GM21717 (cell line): ENCODE data around the gene AUTS2.
A peak's percentile ranks its signal among the peaks of the same experiment; 100 is the strongest.

Experiments
- ATAC-seq: cut with Tn5 transposase; IDR thresholded peaks from one replicate; pipeline ENCODE4 v1.9.1; 2021; ENCODE audit warnings: mild to moderate bottlenecking, moderate library complexity; ENCODE audit not compliant: unreplicated experiment

The AUTS2 gene

GRCh38 chr7:69714886-69715576 lies 116.8 kb downstream of the AUTS2 start:
- ATAC-seq, result no peak

- ATAC-seq, result no peak
Measured at GRCh38 chr7:69717221-69717620, 118.9 kb downstream of the AUTS2 start.

- no peak for ATAC-seq
Measured at GRCh38 chr7:69719717-69720116, 121.4 kb downstream of the AUTS2 start.

GRCh38 chr7:69722843-69723242 lies 124.6 kb downstream of the AUTS2 start:
- no peak for ATAC-seq

- no peak for ATAC-seq
Measured at GRCh38 chr7:69723663-69724062, 125.4 kb downstream of the AUTS2 start.

- ATAC-seq, result no peak
Measured at GRCh38 chr7:69728304-69728703, 130.0 kb downstream of the AUTS2 start.

- no peak for ATAC-seq
Measured at GRCh38 chr7:69732203-69732602, 133.9 kb downstream of the AUTS2 start.

GRCh38 chr7:69735582-69735981 lies 137.3 kb downstream of the AUTS2 start:
- ATAC-seq, result no peak

GRCh38 chr7:69736126-69736810 lies 138.0 kb downstream of the AUTS2 start:
- ATAC-seq, result no peak

GRCh38 chr7:69738396-69738951 lies 140.2 kb downstream of the AUTS2 start:
- peak; percentile 58 for ATAC-seq

GRCh38 chr7:69739190-69739589 lies 140.9 kb downstream of the AUTS2 start:
- ATAC-seq, result peak; percentile 59

GRCh38 chr7:69739931-69740431 lies 141.7 kb downstream of the AUTS2 start:
- peak; percentile 49 for ATAC-seq

- ATAC-seq, result no peak
Measured at GRCh38 chr7:69742237-69742636, 144.0 kb downstream of the AUTS2 start.

- ATAC-seq, result no peak
Measured at GRCh38 chr7:69743436-69743835, 145.2 kb downstream of the AUTS2 start.

- no peak for ATAC-seq
Measured at GRCh38 chr7:69744026-69744425, 145.8 kb downstream of the AUTS2 start.

- ATAC-seq, result no peak
Measured at GRCh38 chr7:69746383-69746782, 148.1 kb downstream of the AUTS2 start.

GRCh38 chr7:69747144-69747543 lies 148.9 kb downstream of the AUTS2 start:
- ATAC-seq, result no peak

- ATAC-seq, result no peak
Measured at GRCh38 chr7:69748530-69748929, 150.3 kb downstream of the AUTS2 start.

GRCh38 chr7:69749372-69749979 lies 151.2 kb downstream of the AUTS2 start:
- ATAC-seq, result no peak

- no peak for ATAC-seq
Measured at GRCh38 chr7:69749994-69750393, 151.7 kb downstream of the AUTS2 start.

GRCh38 chr7:69751026-69751425 lies 152.8 kb downstream of the AUTS2 start:
- no peak for ATAC-seq

GRCh38 chr7:69753981-69754380 lies 155.7 kb downstream of the AUTS2 start:
- no peak for ATAC-seq
